A549 treated with ZK216348 at 1 μM for 4 hours (cell line): ENCODE results near the gene MPIG6B. TPM values are rescaled to one million over a fixed set of nuclear protein-coding genes. Genes with fewer than 3 reads are reported as not detected.

Experiments
- total RNA-seq: library from RNA; stranded (reverse); fragments of 200-300 nt; extraction: Qiagen RNA extraction; gene quantifications from 5 replicates; pipeline ENCODE4 v1.2.3, GENCODE V29; 2022; ENCODE audit warnings: low read depth

The MPIG6B gene
- total RNA-seq, result not detected in 5 replicates

GRCh38 chr6:31723245-31723979 lies at the start of gene MPIG6B:
Gene MPIG6B, plus strand, starts transcription at chr6:31723373. Its CDS starts 11 bp downstream, at chr6:31723384.

GRCh38 chr6:31680226-31681134 lies 42.7 kb upstream of the MPIG6B start, which contains the start of gene LY6G5C:
Gene LY6G5C, minus strand, starts transcription at chr6:31681067. Its CDS starts 694 bp downstream, at chr6:31680373.

GRCh38 chr6:31702819-31703716 lies 20.1 kb upstream of the MPIG6B start, which contains the start of gene ABHD16A:
Gene ABHD16A, minus strand, starts transcription at chr6:31703324. Its CDS starts 43 bp downstream, at chr6:31703281.

GRCh38 chr6:31706599-31706998 lies 16.6 kb upstream of the MPIG6B start, which contains the start of gene LY6G6F:
Gene LY6G6F, plus strand, starts transcription at chr6:31706866. Its CDS starts 41 bp downstream, at chr6:31706907.

GRCh38 chr6:31715022-31715958 lies 7.9 kb upstream of the MPIG6B start, which contains the start of gene LY6G6D:
Gene LY6G6D, plus strand, starts transcription at chr6:31715348. Its CDS starts 8 bp downstream, at chr6:31715356.

GRCh38 chr6:31721351-31722020 lies 1.7 kb upstream of the MPIG6B start, which contains the start of gene LY6G6C:
Gene LY6G6C, minus strand, starts transcription at chr6:31721746. Its CDS starts 67 bp downstream, at chr6:31721679.

GRCh38 chr6:31728767-31729514 lies 5.8 kb downstream of the MPIG6B start, which contains the start of gene DDAH2:
Gene DDAH2, minus strand, starts transcription at chr6:31729299. Its CDS starts 138 bp downstream, at chr6:31729161.

GRCh38 chr6:31736021-31736767 lies 13.0 kb downstream of the MPIG6B start, which contains the start of gene CLIC1:
Gene CLIC1, minus strand, starts transcription at chr6:31736530. Its CDS starts 230 bp downstream, at chr6:31736300.

GRCh38 chr6:31739639-31740396 lies 16.6 kb downstream of the MPIG6B start, which contains the start of gene MSH5:
Gene MSH5, plus strand, starts transcription at chr6:31740005. Its CDS starts 462 bp downstream, at chr6:31740467.

GRCh38 chr6:31762356-31762755 lies 39.2 kb downstream of the MPIG6B start, which contains the start of gene SAPCD1:
Gene SAPCD1, plus strand, starts transcription at chr6:31762656. Its CDS starts 399 bp downstream, at chr6:31763055.

Other genes starting within 250 kb of the MPIG6B start
- gene MICB, start 225.2 kb upstream of the MPIG6B start, total RNA-seq, result 5.2 to 8.6 TPM (median 7.9 TPM) in 5 replicates
- not detected in 5 replicates for gene MCCD1, start 194.4 kb upstream of the MPIG6B start, total RNA-seq
- gene DDX39B, start 181.4 kb upstream of the MPIG6B start, total RNA-seq, result 359 to 433 TPM (median 396 TPM) in 5 replicates
- 0.33 to 1.3 TPM (median 0.69 TPM) in 5 replicates for gene ATP6V1G2, start 176.8 kb upstream of the MPIG6B start, total RNA-seq
- 5.9 to 13.0 TPM (median 12.5 TPM) in 5 replicates for gene NFKBIL1, start 175.8 kb upstream of the MPIG6B start, total RNA-seq
- gene LTA, start 151.1 kb upstream of the MPIG6B start, total RNA-seq, result not detected in 5 replicates
- 0.08 TPM in 1 of 5 replicates, not detected in the others for gene TNF, start 147.8 kb upstream of the MPIG6B start, total RNA-seq
- 0.21 to 0.76 TPM (median 0.45 TPM) in 4 of 5 replicates, not detected in the other for gene LTB, start 140.9 kb upstream of the MPIG6B start, total RNA-seq
- not detected in 5 replicates for gene LST1, start 137.1 kb upstream of the MPIG6B start, total RNA-seq
- not detected in 5 replicates for gene NCR3, start 130.4 kb upstream of the MPIG6B start, total RNA-seq
- gene AIF1, start 108.1 kb upstream of the MPIG6B start, total RNA-seq, result not detected in 5 replicates
- 59.3 to 94.8 TPM (median 86.5 TPM) in 5 replicates for gene PRRC2A, start 102.7 kb upstream of the MPIG6B start, total RNA-seq
- gene BAG6, start 70.7 kb upstream of the MPIG6B start, total RNA-seq, result 100 to 165 TPM (median 145 TPM) in 5 replicates
- gene APOM, start 67.5 kb upstream of the MPIG6B start, total RNA-seq, result 2.2 to 3.7 TPM (median 3.5 TPM) in 5 replicates
- 11.1 to 14.5 TPM (median 12.9 TPM) in 5 replicates for gene C6orf47, start 62.6 kb upstream of the MPIG6B start, total RNA-seq
- gene GPANK1, start 58.4 kb upstream of the MPIG6B start, total RNA-seq, result 9.6 to 16.8 TPM (median 12.8 TPM) in 5 replicates
- gene CSNK2B, start 57.3 kb upstream of the MPIG6B start, total RNA-seq, result 168 to 192 TPM (median 170 TPM) in 5 replicates
- 3.2 to 6.4 TPM (median 5.2 TPM) in 5 replicates for gene LY6G5B, start 53.4 kb upstream of the MPIG6B start, total RNA-seq
- gene LY6G5C, start 42.3 kb upstream of the MPIG6B start, total RNA-seq, result 1.1 to 1.6 TPM (median 1.5 TPM) in 5 replicates
- 13.2 to 19.1 TPM (median 17.6 TPM) in 5 replicates for gene ABHD16A, start 20.0 kb upstream of the MPIG6B start, total RNA-seq
- gene LY6G6F, start 16.5 kb upstream of the MPIG6B start, total RNA-seq, result not detected in 5 replicates
- gene LY6G6D, start 8.0 kb upstream of the MPIG6B start, total RNA-seq, result not detected in 5 replicates
- 0.20 to 0.42 TPM (median 0.29 TPM) in 3 of 5 replicates, not detected in the others for gene LY6G6C, start 1.6 kb upstream of the MPIG6B start, total RNA-seq
- gene DDAH2, start 5.9 kb downstream of the MPIG6B start, total RNA-seq, result 27.1 to 32.0 TPM (median 31.7 TPM) in 5 replicates
- 433 to 509 TPM (median 491 TPM) in 5 replicates for gene CLIC1, start 13.2 kb downstream of the MPIG6B start, total RNA-seq
- 13.3 to 18.7 TPM (median 13.6 TPM) in 5 replicates for gene MSH5, start 16.6 kb downstream of the MPIG6B start, total RNA-seq
- 3.7 to 5.9 TPM (median 4.9 TPM) in 5 replicates for gene SAPCD1, start 39.3 kb downstream of the MPIG6B start, total RNA-seq
- 0.53 to 2.7 TPM (median 1.1 TPM) in 5 replicates for gene VWA7, start 54.0 kb downstream of the MPIG6B start, total RNA-seq
- 43.4 to 61.7 TPM (median 60.4 TPM) in 5 replicates for gene VARS1, start 72.4 kb downstream of the MPIG6B start, total RNA-seq
- gene LSM2, start 83.6 kb downstream of the MPIG6B start, total RNA-seq, result 52.1 to 67.9 TPM (median 59.7 TPM) in 5 replicates
- gene HSPA1L, start 91.9 kb downstream of the MPIG6B start, total RNA-seq, result 1.4 to 2.2 TPM (median 1.9 TPM) in 5 replicates
- gene HSPA1A, start 92.2 kb downstream of the MPIG6B start, total RNA-seq, result 129 to 401 TPM (median 295 TPM) in 5 replicates
- 78.0 to 284 TPM (median 227 TPM) in 5 replicates for gene HSPA1B, start 104.4 kb downstream of the MPIG6B start, total RNA-seq
- 20.9 to 35.3 TPM (median 29.4 TPM) in 5 replicates for gene NEU1, start 139.4 kb downstream of the MPIG6B start, total RNA-seq
- gene SLC44A4, start 155.6 kb downstream of the MPIG6B start, total RNA-seq, result 0.18 to 0.50 TPM (median 0.29 TPM) in 3 of 5 replicates, not detected in the others
- gene EHMT2, start 174.3 kb downstream of the MPIG6B start, total RNA-seq, result 17.2 to 32.6 TPM (median 30.9 TPM) in 5 replicates
- gene ZBTB12, start 178.7 kb downstream of the MPIG6B start, total RNA-seq, result 2.0 to 5.0 TPM (median 4.5 TPM) in 5 replicates
- 0.33 to 0.47 TPM in 2 of 5 replicates, not detected in the others for gene C2, start 204.3 kb downstream of the MPIG6B start, total RNA-seq
- gene CFB, start 222.7 kb downstream of the MPIG6B start, total RNA-seq, result 1.6 to 3.2 TPM (median 2.0 TPM) in 5 replicates
- 75.5 to 91.9 TPM (median 81.9 TPM) in 5 replicates for gene NELFE, start 235.6 kb downstream of the MPIG6B start, total RNA-seq
- 15.8 to 30.9 TPM (median 25.7 TPM) in 5 replicates for gene SKIC2, start 235.8 kb downstream of the MPIG6B start, total RNA-seq
- gene DXO, start 248.8 kb downstream of the MPIG6B start, total RNA-seq, result 10.6 to 14.3 TPM (median 12.1 TPM) in 5 replicates